Mesendoderm (in vitro differentiated cells): Measurements from ENCODE around the gene GMDS.

Experiments
- DNase-seq: peaks from one replicate; pipeline ENCODE4 v3.0.0; 2013
- H2AK5ac ChIP-seq: 2 replicates; pipeline ENCODE4 v1.6.1; 2013; ENCODE audit warnings: low read length, inconsistent platforms
- H2BK120ac ChIP-seq: 2 replicates; pipeline ENCODE4 v1.6.1; 2013; ENCODE audit warnings: low read depth, mild to moderate bottlenecking, low read length, moderate library complexity, mixed read lengths
- H2BK15ac ChIP-seq: replicated peaks from 2 replicates; pipeline ENCODE4 v1.6.1; 2013; ENCODE audit warnings: low read depth, mild to moderate bottlenecking, moderate library complexity
- H2BK5ac ChIP-seq: 2 replicates; pipeline ENCODE4 v1.6.1; 2013; ENCODE audit warnings: low read length, inconsistent platforms
- H3K18ac ChIP-seq: 2 replicates; pipeline ENCODE4 v1.6.1; 2013; ENCODE audit warnings: mild to moderate bottlenecking, low read length, mixed read lengths
- H3K23ac ChIP-seq: one replicate; pipeline ENCODE4 v1.6.1; 2013; ENCODE audit warnings: low read length
- H3K27ac ChIP-seq: 2 replicates; pipeline ENCODE4 v1.5.1; 2013; ENCODE audit warnings: low read depth, mild to moderate bottlenecking, inconsistent platforms, low read length, moderate library complexity
- H3K27me3 ChIP-seq: 2 replicates; pipeline ENCODE4 v1.6.1; 2013; ENCODE audit warnings: low read length, control low read depth, mild to moderate bottlenecking, inconsistent platforms; ENCODE audit not compliant: insufficient read depth, poor library complexity
- H3K36me3 ChIP-seq: 2 replicates; pipeline ENCODE4 v1.6.1; 2013; ENCODE audit warnings: low read length, inconsistent platforms; ENCODE audit not compliant: control insufficient read depth, insufficient read depth
- H3K4ac ChIP-seq: one replicate; pipeline ENCODE4 v1.6.1; 2013; ENCODE audit warnings: low read depth, mild to moderate bottlenecking, low read length, moderate library complexity
- H3K4me1 ChIP-seq: 2 replicates; pipeline ENCODE4 v1.6.1; 2013; ENCODE audit warnings: low read depth, low read length, inconsistent platforms; ENCODE audit not compliant: control insufficient read depth
- H3K4me2 ChIP-seq: 2 replicates; pipeline ENCODE4 v1.6.1; 2013; ENCODE audit warnings: low read length
- H3K4me3 ChIP-seq: 2 replicates; pipeline ENCODE4 v1.5.1; 2013; ENCODE audit warnings: mild to moderate bottlenecking, low read length
- H3K56ac ChIP-seq: one replicate; pipeline ENCODE4 v1.6.1; 2013; ENCODE audit warnings: low read length
- H3K79me1 ChIP-seq: 2 replicates; pipeline ENCODE4 v1.6.1; 2013; ENCODE audit warnings: low read length, inconsistent platforms
- H3K79me2 ChIP-seq: 2 replicates; pipeline ENCODE4 v1.6.1; 2013; ENCODE audit warnings: mild to moderate bottlenecking, low read length; ENCODE audit not compliant: control insufficient read depth, insufficient read depth
- H3K9ac ChIP-seq: 2 replicates; pipeline ENCODE4 v1.6.1; 2013; ENCODE audit warnings: low read length, inconsistent platforms
- H4K5ac ChIP-seq: one replicate; pipeline ENCODE4 v1.6.1; 2013; ENCODE audit warnings: low read length
- H4K8ac ChIP-seq: one replicate; pipeline ENCODE4 v1.6.1; 2013; ENCODE audit warnings: low read depth, mild to moderate bottlenecking, control low read depth, low read length, moderate library complexity
- WGBS: extraction: QIAGEN DNeasy Blood & Tissue Kit; methylation state at CpG from one replicate; pipeline ENCODE4 v1.1.7; 2013; ENCODE audit warnings: low lambda C conversion rate, missing lambda C conversion rate; ENCODE audit not compliant: insufficient coverage; ENCODE audit errors: extremely low coverage; 5-methylcytosine and 5-hydroxymethylcytosine counted together

The GMDS gene

GRCh38 chr6:1580585-1580984 is 664.8 kb downstream of the GMDS start:
- no peak overlapping the region for H3K4me3 ChIP-seq
- H3K56ac ChIP-seq = no peak overlapping the region
- H3K79me2 ChIP-seq = no peaks in the 10 kb centered on the region
- H3K9ac ChIP-seq = no peak overlapping the region
- H2BK5ac ChIP-seq = no peak overlapping the region
- H3K4me1 ChIP-seq = peaks cover 9% of the 10 kb centered on the region
- H3K4me2 ChIP-seq = no peak overlapping the region
- no peak overlapping the region for H2BK15ac ChIP-seq
- no peaks in the 10 kb centered on the region for H3K36me3 ChIP-seq
- no peak overlapping the region for H3K18ac ChIP-seq
- H3K4ac ChIP-seq = no peak overlapping the region
- no peak overlapping the region for H3K27ac ChIP-seq
- no peak overlapping the region for H3K23ac ChIP-seq
- no peak overlapping the region for H2AK5ac ChIP-seq
- H2BK120ac ChIP-seq = no peak overlapping the region
- no peaks in the 10 kb centered on the region for H3K79me1 ChIP-seq
- no peak for DNase-seq
- no peak overlapping the region for H4K5ac ChIP-seq
- WGBS = no CpG with 5 or more reads among the region's 9 CpGs
- H3K27me3 ChIP-seq = no peaks in the 10 kb centered on the region
- no peak overlapping the region for H4K8ac ChIP-seq

DNA sequence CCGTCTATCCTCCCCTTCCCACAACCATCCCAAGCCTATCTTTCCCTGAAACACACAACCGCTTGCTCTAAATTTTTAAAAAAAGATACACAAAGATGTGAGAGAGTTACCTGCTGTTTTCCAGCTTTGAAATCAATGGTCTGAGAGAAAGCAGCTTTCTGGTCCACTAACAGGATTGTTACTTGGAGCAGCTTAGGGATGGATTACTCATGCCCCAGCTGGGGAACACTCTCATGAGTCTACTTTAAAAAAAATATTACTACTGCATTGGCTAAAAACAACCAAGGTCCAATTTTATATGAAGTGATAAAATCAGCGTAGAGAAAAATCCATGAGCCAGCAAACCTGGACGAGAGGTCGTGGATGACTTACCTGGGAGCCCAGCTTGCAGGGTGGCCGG is 665.3 kb downstream of the GMDS start:
- Histone ChIP-seq H3K56ac (no peak overlapping the region), H3K4me1 (peaks cover 13% of the 10 kb centered on the region), H3K4me2 (no peak overlapping the region), H3K27ac (no peak overlapping the region), H3K9ac (no peak overlapping the region), H3K27me3 (no peaks in the 10 kb centered on the region), H3K79me1 (no peaks in the 10 kb centered on the region), H2AK5ac (no peak overlapping the region), H3K4ac (no peak overlapping the region), H4K5ac (no peak overlapping the region), H3K23ac (no peak overlapping the region), H3K18ac (no peak overlapping the region), H3K36me3 (no peaks in the 10 kb centered on the region), H3K79me2 (no peaks in the 10 kb centered on the region), H2BK15ac (no peak overlapping the region), H2BK120ac (no peak overlapping the region), H2BK5ac (no peak overlapping the region), H4K8ac (no peak overlapping the region), H3K4me3 (no peak overlapping the region)
- DNase-seq = no peak
- WGBS = no CpG with 5 or more reads among the region's 6 CpGs

DNA sequence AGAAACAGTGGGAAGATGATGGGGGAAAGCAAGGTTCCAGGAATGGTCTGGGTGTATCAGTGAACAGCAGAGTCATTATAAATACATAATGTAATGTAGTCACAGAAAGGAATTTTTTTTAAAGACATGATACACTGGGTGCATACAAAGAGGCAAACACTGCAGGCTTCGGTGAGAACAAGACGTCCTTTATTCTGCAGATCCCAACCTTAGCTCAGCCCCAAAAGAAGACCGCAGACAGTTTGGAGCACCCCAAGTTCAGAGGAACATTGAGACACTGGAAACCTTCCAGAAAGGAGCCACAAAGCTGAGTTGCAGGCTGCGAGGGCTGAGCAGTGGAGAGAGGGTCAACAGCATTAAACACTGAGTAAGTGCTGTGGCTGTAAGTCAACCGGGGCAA is 666.3 kb downstream of the GMDS start:
- H3K36me3 ChIP-seq = no peaks in the 10 kb centered on the region
- no peak overlapping the region for H3K9ac ChIP-seq
- H2BK15ac ChIP-seq = no peak overlapping the region
- H3K79me1 ChIP-seq = no peaks in the 10 kb centered on the region
- no peak overlapping the region for H2BK120ac ChIP-seq
- H3K4me2 ChIP-seq = no peak overlapping the region
- no peak overlapping the region for H4K8ac ChIP-seq
- no peak overlapping the region for H2BK5ac ChIP-seq
- no CpG with 5 or more reads among the region's 5 CpGs for WGBS
- H3K27me3 ChIP-seq = no peaks in the 10 kb centered on the region
- H3K4me3 ChIP-seq = no peak overlapping the region
- no peaks in the 10 kb centered on the region for H3K79me2 ChIP-seq
- no peak overlapping the region for H3K23ac ChIP-seq
- H3K4me1 ChIP-seq = peaks cover 21% of the 10 kb centered on the region
- no peak overlapping the region for H3K56ac ChIP-seq
- H4K5ac ChIP-seq = no peak overlapping the region
- no peak overlapping the region for H3K18ac ChIP-seq
- no peak for DNase-seq
- H3K27ac ChIP-seq = no peak overlapping the region
- H3K4ac ChIP-seq = no peak overlapping the region
- no peak overlapping the region for H2AK5ac ChIP-seq

DNA sequence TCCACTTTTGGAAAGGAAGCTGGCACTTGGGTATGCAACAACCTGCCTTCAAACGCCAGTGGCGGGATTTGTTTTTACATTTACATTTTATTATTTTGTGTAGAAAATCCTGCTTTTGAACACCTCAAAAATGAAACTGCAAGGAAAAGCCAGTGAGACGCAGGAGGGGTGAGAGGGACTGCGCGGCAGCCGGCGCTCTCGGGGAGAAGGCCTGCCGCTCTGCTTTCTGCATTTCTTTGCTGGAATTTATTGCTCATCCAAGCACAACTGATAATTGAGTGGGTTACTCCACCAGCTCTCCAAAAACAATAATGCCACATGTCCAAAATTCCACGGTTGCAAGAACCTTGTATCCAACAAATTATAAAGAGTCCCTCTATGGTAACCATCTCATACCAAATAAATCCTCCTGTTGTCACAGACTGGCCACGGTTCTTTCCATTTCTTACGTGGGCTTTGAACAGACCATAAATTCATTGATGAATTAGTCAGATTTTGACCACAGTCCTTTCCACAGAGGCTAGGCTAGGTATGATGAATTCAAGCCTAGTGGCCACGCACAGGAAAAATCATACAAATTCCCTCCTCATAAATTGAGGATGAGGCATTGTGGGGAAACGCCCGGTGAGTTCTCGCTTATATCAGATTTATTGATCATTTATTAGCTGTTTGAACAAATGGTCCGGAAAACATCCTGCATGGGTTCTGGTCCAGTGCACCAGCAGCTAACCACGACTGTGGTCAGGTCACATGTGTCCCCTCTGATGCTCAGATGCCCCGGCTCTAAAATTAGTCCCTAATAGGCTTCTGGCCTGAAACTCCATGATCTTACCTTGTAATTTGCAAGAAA is 667.3 kb downstream of the GMDS start:
- no peaks in the 10 kb centered on the region for H3K36me3 ChIP-seq
- H3K4me1 ChIP-seq = peaks cover 22% of the 10 kb centered on the region
- no peak for DNase-seq
- H3K18ac ChIP-seq = no peak overlapping the region
- H3K4me3 ChIP-seq = no peak overlapping the region
- no peak overlapping the region for H4K5ac ChIP-seq
- no peak overlapping the region for H2BK15ac ChIP-seq
- no peak overlapping the region for H2BK120ac ChIP-seq
- no peak overlapping the region for H3K9ac ChIP-seq
- no peak overlapping the region for H2BK5ac ChIP-seq
- H3K27ac ChIP-seq = no peak overlapping the region
- no peak overlapping the region for H3K4ac ChIP-seq
- no peak overlapping the region for H4K8ac ChIP-seq
- no peak overlapping the region for H2AK5ac ChIP-seq
- H3K79me1 ChIP-seq = no peaks in the 10 kb centered on the region
- no peaks in the 10 kb centered on the region for H3K79me2 ChIP-seq
- no peak overlapping the region for H3K56ac ChIP-seq
- H3K23ac ChIP-seq = no peak overlapping the region
- no peak overlapping the region for H3K4me2 ChIP-seq
- H3K27me3 ChIP-seq = no peaks in the 10 kb centered on the region
- no CpG with 5 or more reads among the region's 19 CpGs for WGBS

DNA sequence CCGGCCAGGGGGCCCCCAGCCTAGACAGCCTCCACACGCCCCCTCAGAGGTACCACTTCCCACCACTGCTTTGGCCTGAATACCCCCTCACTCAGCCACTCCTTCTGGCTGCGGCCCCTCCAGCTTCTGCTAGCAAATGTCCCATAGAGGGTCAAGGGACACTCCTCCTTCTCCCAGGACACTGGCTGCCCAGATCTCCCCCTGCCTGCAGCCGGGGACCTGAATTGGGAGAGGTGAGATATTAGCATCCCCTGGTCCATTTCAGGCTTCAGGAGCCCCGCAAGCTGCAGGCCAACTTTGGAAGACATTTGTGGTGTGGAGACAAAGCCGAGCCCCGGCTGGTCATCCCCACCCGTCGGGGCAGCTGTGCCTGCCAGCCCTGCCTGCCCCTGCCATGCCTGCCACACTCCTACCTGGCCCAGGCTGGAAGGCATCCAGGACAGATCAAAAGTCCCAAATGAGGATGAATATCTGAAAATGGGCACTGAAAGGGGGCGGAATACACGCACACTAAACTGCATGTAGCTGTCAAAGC is 668.2 kb downstream of the GMDS start:
- no peak overlapping the region for H3K56ac ChIP-seq
- H4K8ac ChIP-seq = no peak overlapping the region
- peaks cover 22% of the 10 kb centered on the region for H3K4me1 ChIP-seq
- H2BK120ac ChIP-seq = no peak overlapping the region
- no peak overlapping the region for H3K23ac ChIP-seq
- no peak overlapping the region for H3K18ac ChIP-seq
- no peak overlapping the region for H4K5ac ChIP-seq
- no peak overlapping the region for H3K4me3 ChIP-seq
- WGBS = no CpG with 5 or more reads among the region's 11 CpGs
- no peak overlapping the region for H3K4ac ChIP-seq
- H3K27ac ChIP-seq = no peak overlapping the region
- no peaks in the 10 kb centered on the region for H3K79me2 ChIP-seq
- H3K79me1 ChIP-seq = no peaks in the 10 kb centered on the region
- H2AK5ac ChIP-seq = no peak overlapping the region
- no peak overlapping the region for H3K9ac ChIP-seq
- no peak overlapping the region for H2BK15ac ChIP-seq
- H3K36me3 ChIP-seq = no peaks in the 10 kb centered on the region
- no peak overlapping the region for H2BK5ac ChIP-seq
- H3K4me2 ChIP-seq = no peak overlapping the region
- H3K27me3 ChIP-seq = no peaks in the 10 kb centered on the region
- DNase-seq = no peak
